HepG2 (cell line): ENCODE data around the gene ZNF440.
"Not testable (repeated sequence)": the region's sequence is repeated elsewhere in the genome, so short reads cannot be mapped to it uniquely, and the experiment has no call there.

Source experiments
- BRD4 ChIP-seq: sonication (generic); formaldehyde crosslinking; IDR thresholded peaks from 2 replicates; pipeline ENCODE4 v1.4.0; 2020; ENCODE audit warnings: missing genetic modification reagents
- POLR2AphosphoS5 ChIP-seq: IDR thresholded peaks from 2 replicates; pipeline ENCODE4 v1.6.1; 2012; ENCODE audit warnings: low read depth, low read length
- SRSF4 ChIP-seq: fragments of 200-400 bp; formaldehyde crosslinking; IDR thresholded peaks from one replicate; pipeline ENCODE4 v1.6.1; 2018; ENCODE audit warnings: mild to moderate bottlenecking, low read depth, low read length, moderate library complexity; ENCODE audit not compliant: poor library complexity, severe bottlenecking

DNA sequence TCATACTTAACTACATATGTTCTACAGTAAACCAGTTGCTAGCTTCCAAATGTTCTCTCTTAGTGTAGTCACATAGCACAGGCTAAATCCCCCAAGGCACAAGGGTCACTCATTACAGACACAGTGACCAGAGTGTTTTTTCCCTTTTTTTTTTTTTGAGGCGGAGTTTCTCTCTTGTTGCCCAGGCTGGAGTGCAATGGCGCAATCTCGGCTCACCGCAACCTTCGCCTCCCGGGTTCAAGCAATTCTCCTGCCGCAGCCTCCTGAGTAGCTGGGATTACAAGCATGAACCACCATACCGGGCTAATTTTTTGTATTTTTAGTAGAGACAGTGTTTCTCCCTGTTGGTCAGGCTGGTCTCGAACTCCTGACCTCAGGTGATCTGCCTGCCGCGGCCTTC lies 37.4 kb upstream of the ZNF440 start:
- not testable (repeated sequence) for TF ChIP-seq BRD4, SRSF4, POLR2AphosphoS5
